BLaER1 treated with 17β-estradiol and CSF1 and Interleukin-3, amounts not matched to agents 10 nM and 100 nM (cell line): ENCODE measurements around the gene FIGNL2.

Experiments
- H3K27ac ChIP-seq, 11 experiments: shearing (Covaris generic); formaldehyde crosslinking; 2 replicates each; pipeline ENCODE4 v1.8.1; 2022
- H3K27me3 ChIP-seq, 11 experiments: shearing (Covaris generic); formaldehyde crosslinking; 2 replicates each; pipeline ENCODE4 v1.8.1; 2022
- H3K36me3 ChIP-seq, 11 experiments: shearing (Covaris generic); formaldehyde crosslinking; 2 replicates each; pipeline ENCODE4 v1.8.1; 2022
- H3K4me1 ChIP-seq, 10 experiments: shearing (Covaris generic); formaldehyde crosslinking; 2 replicates each; pipeline ENCODE4 v1.8.1; 2022
- H3K4me2 ChIP-seq, 11 experiments: shearing (Covaris generic); formaldehyde crosslinking; 2 replicates each; pipeline ENCODE4 v1.8.1; 2022
- H3K4me3 ChIP-seq, 10 experiments: shearing (Covaris generic); formaldehyde crosslinking; 2 replicates each; pipeline ENCODE4 v1.8.1; 2022
- H3K9ac ChIP-seq, 11 experiments: shearing (Covaris generic); formaldehyde crosslinking; 2 replicates each; pipeline ENCODE4 v1.8.1; 2022
- H3K9me3 ChIP-seq, 11 experiments: shearing (Covaris generic); formaldehyde crosslinking; replicated peaks in 1 of 11; 2 replicates each; pipeline ENCODE4 v1.8.1; 2022
- H4K20me1 ChIP-seq, 11 experiments: shearing (Covaris generic); formaldehyde crosslinking; 2 replicates each; pipeline ENCODE4 v1.8.1; 2022
- Cebpa-rat ChIP-seq, 11 experiments: shearing (Covaris generic); IDR thresholded peaks; 2 replicates each; pipeline ENCODE4 v1.8.1; 2022

The FIGNL2 gene

DNA sequence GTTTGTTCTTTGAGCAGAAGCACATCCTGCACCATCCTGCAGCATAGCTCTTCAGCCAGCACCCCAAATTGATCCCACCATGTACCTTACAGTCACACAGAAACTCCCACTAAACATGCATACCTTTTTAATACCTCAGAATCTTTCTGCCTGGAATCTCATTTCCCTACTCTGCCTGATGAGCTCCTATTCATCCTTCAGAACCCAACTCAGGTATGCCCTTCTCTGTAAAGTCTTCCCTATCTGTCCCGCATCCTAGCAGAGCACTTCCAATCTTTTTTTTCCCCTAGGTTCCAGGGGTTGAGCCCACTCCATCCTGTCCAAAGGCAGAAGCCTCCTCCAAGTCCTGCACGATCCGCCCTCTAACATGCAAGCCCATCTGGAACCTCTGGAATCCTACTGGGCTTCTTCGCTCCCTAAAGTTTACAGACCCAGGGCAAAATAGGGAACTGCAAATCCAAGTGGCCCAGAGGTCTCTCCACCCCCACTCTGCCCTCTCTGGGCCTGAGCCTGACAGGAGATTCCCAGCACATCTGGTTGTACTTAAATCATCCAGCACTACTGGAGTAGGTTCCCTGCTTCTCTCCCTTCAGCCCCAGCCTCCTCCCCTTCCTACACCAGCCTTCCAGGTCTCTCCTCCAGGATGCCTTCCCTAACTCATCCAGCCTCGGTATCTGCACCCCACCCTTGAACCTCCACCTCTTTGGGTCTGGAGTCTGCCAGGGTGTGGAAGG is 4.1 kb upstream of the FIGNL2 start:
- Histone ChIP-seq H3K9ac (no peak overlapping the region), H4K20me1 (no peaks in the 10 kb centered on the region; a peak in 1 of 22 replicates), H3K27me3 (peaks cover 6 to 21% (median 16%) of the 10 kb centered on the region in 11 experiments), H3K4me1 (peaks cover 25 to 57% (median 48%) of the 10 kb centered on the region in 10 experiments), H3K4me2 (peak overlapping the region; percentile 66 to 96 (median 84)), H3K4me3 (0 out of 20 replicates have a peak overlapping the region, but pooled peaks of 1 of the 10 experiments have one; percentile 17), H3K27ac (peak overlapping the region in 2 of 11 experiments; percentile 14 to 43; a peak in 2 of 22 replicates), H3K9me3 (no peaks in the 10 kb centered on the region), H3K36me3 (no peaks in the 10 kb centered on the region)
- TF ChIP-seq Cebpa-rat (IDR thresholded peaks at IDR 0.05) = no peak

DNA sequence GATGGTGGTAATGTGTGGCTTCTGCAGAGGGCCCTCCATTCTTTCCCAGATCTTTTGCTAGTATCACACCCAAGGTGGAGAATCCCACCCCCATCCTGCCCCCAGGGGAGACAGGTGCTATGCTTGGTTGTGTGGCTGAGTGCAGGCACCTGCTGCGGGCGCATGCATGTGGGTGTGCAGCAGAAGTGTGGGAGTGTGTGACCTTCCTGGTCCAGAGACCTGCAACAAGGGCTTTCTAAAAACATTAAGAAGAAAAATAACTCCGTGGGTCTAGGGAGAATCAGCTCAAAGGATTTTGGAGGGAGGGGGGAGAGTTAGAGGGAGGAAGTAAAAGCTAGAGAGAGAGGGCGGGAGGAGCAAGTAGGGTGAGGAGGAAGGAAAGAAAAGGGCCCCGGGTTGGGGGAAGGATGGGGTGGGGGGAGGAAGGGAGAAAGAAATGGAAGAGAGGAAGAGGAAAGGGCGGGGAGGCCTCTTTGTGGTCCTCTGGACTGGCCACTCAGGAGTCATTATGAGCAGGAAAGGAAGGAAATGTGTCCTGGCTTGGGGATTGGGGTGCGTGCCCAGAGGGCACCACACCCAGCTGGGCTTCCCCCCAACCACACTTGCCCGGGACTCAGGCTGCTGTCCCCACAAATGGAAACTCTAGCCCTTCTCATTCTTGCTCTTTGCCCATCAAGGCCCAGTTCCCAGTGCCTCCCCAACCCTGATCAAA is 3.1 kb upstream of the FIGNL2 start:
- H3K4me1 ChIP-seq = peaks cover 33 to 65% (median 57%) of the 10 kb centered on the region in 10 experiments
- H3K27me3 ChIP-seq = peaks cover 14 to 31% (median 26%) of the 10 kb centered on the region in 11 experiments
- peak overlapping the region in 2 of 11 experiments; percentile 21 to 22; a peak in 3 of 22 replicates for H3K9ac ChIP-seq

DNA sequence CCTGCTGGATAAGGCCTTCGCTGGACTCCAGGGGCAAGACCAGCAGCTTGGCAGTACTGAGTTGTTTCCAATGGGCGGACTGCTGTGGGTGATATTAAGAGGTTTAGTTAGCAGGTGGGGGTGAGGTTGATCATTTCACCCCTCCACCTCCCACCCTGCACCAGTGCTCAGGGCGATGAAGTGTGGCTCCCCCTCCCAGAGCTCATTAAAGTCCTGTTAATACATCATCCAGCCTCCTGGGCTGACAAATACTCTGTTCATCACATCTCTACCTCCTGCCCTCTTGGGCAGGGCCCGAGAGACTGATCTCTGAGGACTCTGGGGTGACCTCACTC is 2.4 kb upstream of the FIGNL2 start:
- Histone ChIP-seq H3K9ac (peak overlapping the region in 2 of 11 experiments; percentile 21 to 22; a peak in 1 of 22 replicates), H4K20me1 (no peaks in the 10 kb centered on the region; a peak in 1 of 22 replicates), H3K36me3 (no peaks in the 10 kb centered on the region), H3K4me2 (peak overlapping the region; percentile 66 to 96 (median 84)), H3K27me3 (peaks cover 21 to 38% (median 32%) of the 10 kb centered on the region in 11 experiments), H3K9me3 (no peaks in the 10 kb centered on the region), H3K4me3 (0 out of 20 replicates have a peak overlapping the region, but pooled peaks of 1 of the 10 experiments have one; percentile 9), H3K27ac (peak overlapping the region in 3 of 11 experiments; percentile 4 to 29 (median 28); a peak in 4 of 22 replicates), H3K4me1 (peaks cover 40 to 71% (median 63%) of the 10 kb centered on the region in 10 experiments)
- TF ChIP-seq Cebpa-rat (IDR thresholded peaks at IDR 0.05) = no peak

More for the DNA sequence above, 3.1 kb upstream of the FIGNL2 start:
- Histone ChIP-seq H3K4me3 (0 out of 20 replicates have a peak overlapping the region, but pooled peaks of 2 of the 10 experiments have one; percentile 9 to 17), H3K36me3 (no peaks in the 10 kb centered on the region), H4K20me1 (no peaks in the 10 kb centered on the region; a peak in 1 of 22 replicates), H3K9me3 (no peaks in the 10 kb centered on the region), H3K27ac (peak overlapping the region in 8 of 11 experiments; percentile 2 to 67 (median 41); a peak in 13 of 22 replicates), H3K4me2 (peak overlapping the region; percentile 66 to 96 (median 84))
- no peak for TF ChIP-seq Cebpa-rat (IDR thresholded peaks at IDR 0.05)

DNA sequence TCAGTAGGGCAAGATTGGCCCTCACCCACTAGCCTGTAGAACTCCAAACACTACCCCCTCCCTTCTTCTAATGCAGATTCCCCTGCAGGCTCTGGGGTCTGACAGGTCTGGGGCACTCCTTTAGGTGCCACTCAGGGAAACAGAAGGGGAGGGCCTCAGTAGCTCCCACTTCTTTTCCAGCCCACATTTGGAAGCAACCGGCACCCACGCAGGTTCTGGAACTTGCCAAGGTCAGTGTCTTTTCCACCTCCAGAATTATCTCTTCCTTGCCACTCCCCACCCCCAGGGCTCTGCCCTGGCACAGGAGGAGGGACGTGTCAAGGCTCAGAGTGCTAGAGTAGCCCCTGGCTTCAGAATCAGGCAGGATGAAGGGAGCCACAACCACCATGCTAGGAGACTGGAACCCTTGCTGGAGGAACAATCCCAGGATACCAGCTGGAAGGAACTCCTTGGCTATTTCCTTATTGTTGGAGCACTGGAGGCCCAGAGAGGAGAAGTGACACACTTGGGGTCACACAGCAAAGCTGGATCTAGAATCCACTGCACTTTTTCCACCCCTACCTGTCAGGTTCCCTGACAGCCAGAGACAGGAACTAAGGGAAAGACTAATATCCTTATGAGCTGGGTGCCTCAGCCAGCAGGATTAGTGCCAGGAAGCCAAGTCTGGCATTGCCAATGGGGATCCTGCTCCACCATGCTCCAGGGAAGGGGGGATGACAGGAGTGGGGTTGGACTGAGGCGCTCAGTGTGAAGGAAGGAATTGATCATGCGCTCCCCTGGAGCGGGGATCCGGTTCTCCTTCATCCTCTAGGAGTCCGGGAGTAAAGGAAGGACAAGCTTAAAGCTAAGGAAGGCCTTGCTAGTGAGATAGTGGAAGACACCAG is 1.8 kb upstream of the FIGNL2 start:
- H3K4me3 ChIP-seq = no peak overlapping the region
- H3K27me3 ChIP-seq = peaks cover 21 to 38% (median 32%) of the 10 kb centered on the region in 11 experiments
- H3K4me2 ChIP-seq = peak overlapping the region; percentile 66 to 96 (median 84)

DNA sequence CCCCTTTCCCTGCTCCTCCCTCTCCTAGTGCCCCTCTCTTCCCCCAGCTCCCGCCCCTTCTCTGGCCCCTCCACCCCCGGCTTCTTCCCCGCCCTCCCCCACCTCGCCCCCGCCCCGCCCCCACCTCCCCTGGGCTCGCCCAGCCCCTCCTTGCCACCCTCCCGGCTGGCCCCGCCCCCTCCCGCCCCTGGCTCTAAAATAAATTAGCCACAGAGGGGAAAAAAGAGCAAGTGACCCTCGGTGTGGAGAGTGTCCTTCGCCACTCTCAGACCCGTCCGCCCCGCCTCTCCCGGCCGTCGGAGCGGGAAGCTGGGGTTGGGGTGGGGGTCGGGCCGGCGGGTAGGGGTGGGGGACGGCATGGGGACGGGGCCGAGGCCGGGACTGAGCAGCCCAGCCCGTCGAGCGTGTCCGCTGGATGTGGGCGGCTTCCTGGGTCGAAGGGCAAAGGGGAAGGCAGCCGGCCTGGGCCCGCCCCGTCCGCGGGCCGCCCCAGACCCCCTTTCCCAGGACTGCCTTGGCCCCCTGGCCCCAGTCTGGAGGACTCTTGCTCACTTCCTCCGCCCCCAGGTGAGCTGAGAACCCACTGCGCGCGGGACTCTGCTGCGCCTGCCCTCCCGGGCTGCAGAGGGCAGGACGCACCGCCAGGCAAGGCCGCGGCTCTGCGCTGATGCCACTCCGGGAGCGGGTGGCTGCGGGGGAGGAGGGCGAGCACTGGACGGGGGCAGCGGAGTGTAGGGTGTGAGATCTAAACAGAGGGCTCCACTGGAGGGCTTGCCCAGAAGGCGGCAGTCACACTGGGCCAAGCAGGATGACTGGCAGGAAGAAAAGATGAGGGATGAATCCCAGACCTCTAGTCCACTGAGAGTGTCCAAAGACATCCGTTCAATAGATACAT is 570 bp upstream of the FIGNL2 start:
- H3K9me3 ChIP-seq = no peaks in the 10 kb centered on the region
- no peak for TF ChIP-seq Cebpa-rat (IDR thresholded peaks at IDR 0.05)
- peak overlapping the region in 7 of 11 experiments; percentile 6 to 96 (median 86); a peak in 10 of 22 replicates for H3K4me2 ChIP-seq
- H3K9ac ChIP-seq = no peak overlapping the region
- H3K27ac ChIP-seq = no peak overlapping the region
- no peaks in the 10 kb centered on the region for H3K36me3 ChIP-seq
- H4K20me1 ChIP-seq = no peaks in the 10 kb centered on the region; a peak in 1 of 22 replicates
- H3K4me1 ChIP-seq = peaks cover 40 to 84% (median 64%) of the 10 kb centered on the region in 10 experiments
- peaks cover 23 to 38% (median 32%) of the 10 kb centered on the region in 11 experiments for H3K27me3 ChIP-seq
- no peak overlapping the region for H3K4me3 ChIP-seq

More for the DNA sequence above, 1.8 kb upstream of the FIGNL2 start:
- H4K20me1 ChIP-seq = no peaks in the 10 kb centered on the region; a peak in 1 of 22 replicates
- H3K27ac ChIP-seq = peak overlapping the region in 2 of 11 experiments; percentile 4 to 29; a peak in 3 of 22 replicates
- H3K9ac ChIP-seq = peak overlapping the region in 1 of 11 experiments; percentile 22; a peak in 1 of 22 replicates
- no peaks in the 10 kb centered on the region for H3K9me3 ChIP-seq
- no peaks in the 10 kb centered on the region for H3K36me3 ChIP-seq
- no peak for TF ChIP-seq Cebpa-rat (IDR thresholded peaks at IDR 0.05)
- H3K4me1 ChIP-seq = peaks cover 40 to 75% (median 64%) of the 10 kb centered on the region in 10 experiments

DNA sequence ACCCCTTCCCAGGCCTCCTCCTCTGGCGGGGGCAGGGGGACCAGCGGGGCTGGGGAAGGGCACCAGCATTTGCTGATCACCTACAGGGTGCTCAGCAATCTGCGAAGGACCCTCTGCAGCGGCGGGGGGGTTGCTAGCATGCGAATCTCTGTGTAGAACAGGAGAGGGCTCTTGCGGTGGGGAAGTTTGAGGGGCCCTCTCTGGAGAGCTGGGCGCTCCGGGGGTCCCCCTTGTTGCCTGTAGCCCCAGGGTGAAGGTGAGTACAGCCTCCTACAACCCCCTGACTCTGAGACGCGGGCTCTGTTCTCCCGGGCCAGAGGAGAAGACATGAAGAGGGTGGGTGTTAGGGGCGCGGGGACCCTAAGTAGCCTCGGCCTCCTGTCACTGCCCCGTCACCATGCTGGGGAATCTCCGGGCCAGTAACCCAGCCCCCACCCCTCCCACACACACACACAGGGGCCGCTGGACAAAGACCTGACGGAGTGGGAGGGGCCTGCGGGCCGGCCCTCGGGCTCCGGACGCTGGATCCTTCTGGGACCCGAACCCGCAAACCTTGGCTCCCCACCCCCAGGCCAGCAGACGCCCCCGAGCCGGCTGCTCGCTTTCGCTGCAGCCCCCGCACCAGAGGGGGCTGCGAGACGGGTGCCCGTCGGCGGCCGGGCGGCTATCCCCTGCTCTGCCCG is 734 bp downstream of the FIGNL2 start:
- Histone ChIP-seq H3K27me3 (peaks cover 23 to 38% (median 32%) of the 10 kb centered on the region in 11 experiments), H3K4me1 (peaks cover 40 to 78% (median 58%) of the 10 kb centered on the region in 10 experiments), H3K9ac (peak overlapping the region in 3 of 11 experiments; percentile 29 to 38 (median 36); a peak in 5 of 22 replicates), H3K36me3 (no peaks in the 10 kb centered on the region), H3K27ac (no peak overlapping the region), H3K4me3 (peak overlapping the region in 7 of 10 experiments; percentile 24 to 75 (median 58); a peak in 10 of 20 replicates), H3K4me2 (peak overlapping the region; percentile 32 to 100 (median 98); a peak in 21 of 22 replicates), H3K9me3 (no peaks in the 10 kb centered on the region), H4K20me1 (no peaks in the 10 kb centered on the region; a peak in 1 of 22 replicates)
- no peak for TF ChIP-seq Cebpa-rat (IDR thresholded peaks at IDR 0.05)
